Stimulated activated CD8-positive, alpha-beta memory T cell treated with anti-CD3 and anti-CD28 coated beads, Interleukin-7, amount 100 ng/mL, for 4 hours (primary cell): ENCODE data around the gene MSANTD1.
A peak's percentile ranks its signal among the peaks of the same experiment; 100 is the strongest.
"Not testable (repeated sequence)": the region's sequence is repeated elsewhere in the genome, so short reads cannot be mapped to it uniquely, and the experiment has no call there.

Experiments used
- DNase-seq, 2 donors: peaks; one replicate each; pipeline ENCODE4 v3.0.0-alpha.2; 2020; ENCODE audit warnings: low read depth in 2 of 2

Gene MSANTD1

DNA sequence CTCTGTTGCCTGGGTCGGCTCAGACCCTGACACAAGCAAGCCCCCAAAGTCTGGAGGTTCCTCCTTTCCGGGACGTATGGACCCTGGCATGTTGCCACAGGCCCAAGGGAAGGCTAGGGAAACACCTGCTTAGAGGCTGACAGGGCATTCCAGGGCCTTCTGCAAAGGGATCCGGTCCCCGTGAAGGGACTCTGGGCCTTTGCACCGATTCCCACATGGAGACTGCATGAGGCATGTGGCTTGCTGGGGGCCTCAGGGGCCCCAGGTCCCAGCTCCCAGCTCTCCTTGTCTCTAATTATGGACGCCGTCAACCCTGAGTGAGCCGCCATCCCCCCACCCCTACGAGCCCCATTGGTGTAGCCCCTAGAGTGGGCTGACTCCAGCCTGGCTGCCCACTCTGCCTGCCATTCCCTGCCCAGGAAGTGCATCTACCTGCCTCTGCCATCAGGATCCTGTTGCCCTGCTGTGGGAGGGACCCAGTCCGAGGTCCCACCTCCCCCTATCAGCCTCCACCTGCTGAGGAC, 39.7 kb downstream of the MSANTD1 start:
- no peak for DNase-seq

DNA sequence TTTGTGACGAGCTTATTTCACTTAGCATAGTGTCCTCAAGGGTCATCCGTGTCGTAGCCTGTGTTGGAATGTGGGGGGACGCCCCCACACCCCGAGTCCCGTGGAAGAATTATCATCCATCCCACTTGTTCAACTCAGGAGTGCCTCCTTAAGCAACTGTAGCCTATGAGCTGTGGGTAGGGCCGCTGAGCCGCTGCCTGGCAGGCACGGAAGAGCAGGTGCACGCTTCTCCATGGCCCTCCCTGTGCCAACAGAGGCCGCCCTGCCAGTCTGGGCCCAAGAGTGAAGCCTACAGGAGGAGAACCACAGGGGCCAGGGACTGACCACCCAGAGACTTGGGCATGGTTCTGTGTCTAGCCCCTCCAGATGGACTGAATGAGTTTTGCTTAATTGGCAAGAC, 41.5 kb downstream of the MSANTD1 start:
- DNase-seq, result no peak

DNA sequence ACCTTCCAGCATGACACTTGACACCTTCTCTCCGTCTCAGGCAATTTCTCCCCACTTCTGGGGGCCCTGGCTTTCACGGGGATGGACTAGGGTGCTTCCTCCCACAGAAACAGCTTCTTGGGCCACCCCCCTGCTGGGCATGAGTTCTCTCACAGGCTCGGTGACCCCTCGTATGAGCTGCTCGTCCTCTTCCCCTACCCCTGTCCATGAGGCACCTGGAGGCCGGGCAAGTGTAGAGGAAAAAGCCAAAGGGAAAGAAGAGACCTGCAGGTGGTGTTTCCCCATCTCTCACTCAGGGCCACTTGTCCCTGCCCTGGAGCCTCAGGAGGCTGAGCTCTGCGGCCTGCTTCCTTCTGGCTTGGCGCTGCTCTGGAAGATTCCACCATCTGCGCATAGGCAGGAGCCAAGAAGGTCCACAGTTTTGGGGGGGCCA, 41.9 kb downstream of the MSANTD1 start:
- DNase-seq, result no peak

DNA sequence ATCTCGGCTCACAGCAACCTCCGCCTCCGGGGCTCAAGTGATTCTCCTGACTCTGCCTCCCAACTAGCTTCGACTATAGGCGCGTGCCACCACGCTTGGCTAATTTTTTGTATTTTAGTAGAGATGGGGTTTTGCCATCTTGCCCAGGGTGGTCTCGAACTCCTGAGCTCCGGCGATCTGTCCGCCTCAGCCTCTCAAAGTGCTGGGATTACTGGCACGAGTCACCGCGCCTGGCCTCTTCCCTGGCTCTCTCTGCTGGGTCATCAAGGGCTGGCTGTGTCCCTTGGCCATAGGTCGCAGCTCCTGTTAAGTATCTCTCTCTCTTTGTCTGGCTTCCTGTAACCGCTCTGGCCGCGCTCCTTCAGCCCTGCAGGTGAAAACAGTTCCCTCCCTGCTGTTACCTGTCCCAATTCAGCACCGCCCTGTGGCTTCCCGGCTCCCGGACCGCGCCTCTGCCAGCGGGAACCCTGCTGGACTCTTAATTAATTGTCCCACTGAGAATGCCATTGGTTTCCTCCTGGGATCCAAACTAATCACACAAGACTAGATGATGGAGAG, 42.5 kb downstream of the MSANTD1 start:
- DNase-seq, result no peak

DNA sequence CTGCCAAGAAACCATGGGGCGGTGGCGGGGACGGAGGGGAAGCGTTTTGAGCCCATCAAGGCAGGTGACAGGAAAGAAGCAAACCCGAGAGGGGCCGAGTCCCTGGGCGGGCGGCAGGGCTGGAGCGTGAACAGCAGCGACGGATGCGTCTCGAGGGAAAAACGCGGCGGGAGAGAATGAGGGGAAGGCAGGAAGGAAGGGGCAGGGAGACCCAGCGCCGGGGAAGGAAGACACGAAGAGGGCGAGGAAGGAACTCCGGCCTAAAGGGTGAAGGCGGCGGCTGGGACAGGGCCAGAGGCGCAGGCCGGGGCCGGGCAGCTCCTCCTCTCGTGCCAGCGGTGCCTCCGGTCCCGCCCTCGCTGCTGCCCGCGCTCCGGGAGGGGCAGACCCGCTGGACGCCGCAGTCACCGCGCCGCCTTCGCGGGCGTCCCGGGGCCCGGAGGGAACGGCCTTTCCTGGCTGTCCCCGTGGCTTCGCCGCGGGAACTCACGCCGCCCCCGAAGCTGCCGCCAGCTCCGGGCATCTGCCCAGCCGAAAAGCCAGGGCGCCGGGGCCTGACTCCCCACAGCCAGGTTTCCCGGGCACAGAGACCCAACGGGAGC, 43.1 kb downstream of the MSANTD1 start:
- DNase-seq, result peak in 1 of 2 donors; percentile 17

DNA sequence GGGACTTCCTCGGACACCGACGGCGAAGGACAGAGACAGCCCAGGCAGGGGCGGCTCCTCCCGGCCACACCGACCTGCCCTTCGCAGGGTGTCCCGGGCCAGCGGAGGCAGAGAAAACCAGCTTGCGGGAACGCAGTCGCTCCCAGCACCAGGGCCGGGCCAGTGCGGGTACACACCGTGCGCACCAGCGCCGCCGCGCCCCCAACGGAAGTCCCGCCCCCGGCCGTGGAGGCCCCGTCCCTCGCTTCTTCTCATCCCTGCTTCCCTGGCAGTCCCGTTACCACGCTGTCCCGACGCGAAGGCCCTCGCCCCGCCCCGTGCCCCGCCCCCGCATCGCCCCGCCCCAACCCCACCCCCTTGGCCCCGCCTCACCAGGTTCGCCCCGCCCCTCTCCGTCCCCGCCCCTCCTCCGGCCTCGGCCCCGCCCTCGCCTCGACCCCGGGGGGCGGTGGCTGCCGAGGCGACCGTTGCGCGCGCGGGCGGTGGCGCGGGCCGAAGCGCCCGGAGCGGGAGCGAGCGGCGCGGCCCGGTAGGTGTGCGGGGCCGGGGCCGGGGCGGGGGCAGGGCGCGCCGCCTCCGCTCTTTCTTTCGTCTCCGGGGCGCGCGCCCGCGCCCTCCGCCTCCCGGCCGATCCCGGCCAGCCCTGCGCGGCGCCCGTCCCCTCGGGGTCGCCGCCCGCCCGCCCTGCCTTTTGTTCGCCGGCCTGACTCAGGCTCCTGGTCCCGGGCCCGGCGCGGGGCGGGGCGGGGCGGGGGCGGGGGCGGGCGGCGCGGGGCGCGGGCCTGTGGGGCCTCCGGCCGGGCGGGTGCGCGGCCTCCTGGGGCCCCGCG, 43.8 kb downstream of the MSANTD1 start, which contains the start of gene RGS12:
RGS12 (plus strand) TSS at position 451 of the 830 bp plus-strand sequence. CDS start 23,150 bp downstream, outside the sequence.
- peak; percentile 70 to 83 for DNase-seq

DNA sequence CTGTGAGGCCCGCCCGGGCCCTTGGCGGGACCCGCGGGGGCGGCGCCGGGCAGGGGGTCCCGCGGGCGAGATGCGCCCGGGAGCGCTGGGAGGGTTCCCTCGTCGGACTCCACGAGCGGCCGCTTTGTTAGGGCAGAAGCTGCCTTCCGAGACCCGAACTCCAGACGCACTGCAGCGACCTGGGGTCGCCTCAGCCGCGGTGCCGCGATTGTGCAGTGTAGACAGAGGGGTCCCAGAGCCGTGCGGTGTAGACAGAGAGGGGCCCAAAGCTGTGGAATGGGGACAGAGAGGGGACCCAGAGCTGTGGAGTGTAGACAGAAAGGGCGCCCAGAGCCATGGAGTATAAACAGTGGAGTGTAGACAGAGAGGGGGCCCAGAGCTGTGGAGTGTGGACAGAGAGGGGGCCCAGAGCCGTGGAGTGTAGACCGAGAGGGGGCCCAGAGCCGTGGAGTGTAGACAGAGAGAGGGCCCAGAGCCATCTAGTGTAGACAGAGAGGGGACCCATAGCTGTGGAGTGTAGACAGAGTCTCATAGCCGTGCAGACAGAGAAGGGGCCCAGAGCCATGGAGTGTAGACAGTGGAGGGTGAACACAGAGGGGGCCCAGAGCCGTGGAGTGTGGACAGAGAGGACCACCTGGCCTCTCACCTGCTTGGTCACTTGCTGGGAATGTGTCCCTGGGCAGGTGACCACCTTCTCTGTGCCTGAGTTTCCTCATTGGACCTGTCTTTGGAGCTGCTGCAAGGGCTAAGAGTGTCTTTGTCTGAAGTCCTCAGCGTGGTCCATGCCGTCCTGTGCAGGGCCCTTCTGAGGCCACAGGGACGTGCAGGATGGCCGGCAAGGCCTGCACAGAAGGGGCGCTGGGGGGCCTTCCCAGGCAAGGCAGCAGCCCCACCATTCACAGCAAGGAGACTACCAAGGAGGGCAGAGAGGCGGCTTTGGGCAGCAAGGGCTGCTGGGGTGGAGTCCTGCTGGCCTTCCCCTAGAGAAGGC, 44.7 kb downstream of the MSANTD1 start:
- no peak for DNase-seq

DNA sequence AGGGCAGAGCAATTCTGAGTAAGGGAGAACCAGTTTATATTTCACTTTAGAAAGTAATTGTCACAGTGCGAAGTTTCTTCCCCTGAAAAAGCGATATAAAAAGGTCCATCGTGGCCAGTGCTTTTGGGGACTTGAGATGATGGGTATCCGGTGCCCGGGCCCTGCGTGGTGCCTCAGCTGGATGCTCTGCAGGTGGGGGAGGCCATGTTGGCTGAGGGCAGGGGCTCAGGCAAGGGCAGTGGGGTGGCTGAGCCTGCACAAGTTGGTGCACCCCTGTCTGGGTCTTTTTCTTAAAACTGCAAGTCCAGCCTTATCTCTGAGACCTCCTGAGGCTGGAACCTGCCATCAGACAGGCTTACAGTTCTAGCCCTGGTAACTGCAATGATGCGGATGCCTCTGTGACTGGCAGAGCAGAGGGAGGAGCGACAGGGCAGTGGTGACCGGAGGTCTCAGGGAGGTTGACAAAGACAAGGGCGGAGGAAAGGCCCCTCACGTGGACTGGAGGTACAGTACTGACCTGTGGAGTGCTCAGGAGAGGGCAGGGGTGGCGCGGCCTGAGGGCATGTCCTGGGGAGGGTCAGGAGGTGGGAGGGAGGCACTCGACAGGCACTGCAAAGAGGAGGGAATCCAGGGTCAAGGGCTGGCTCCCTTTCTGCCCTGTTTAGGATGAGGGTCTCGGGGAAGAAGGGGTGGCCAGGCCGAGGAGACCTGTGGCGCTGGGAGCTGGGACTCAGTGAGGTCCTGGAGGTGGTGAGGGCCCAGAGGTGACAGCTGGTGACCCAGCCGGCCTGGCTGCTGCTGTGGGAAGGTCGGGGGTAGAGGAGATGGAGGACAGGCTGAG, 45.7 kb downstream of the MSANTD1 start:
- DNase-seq, result no peak

DNA sequence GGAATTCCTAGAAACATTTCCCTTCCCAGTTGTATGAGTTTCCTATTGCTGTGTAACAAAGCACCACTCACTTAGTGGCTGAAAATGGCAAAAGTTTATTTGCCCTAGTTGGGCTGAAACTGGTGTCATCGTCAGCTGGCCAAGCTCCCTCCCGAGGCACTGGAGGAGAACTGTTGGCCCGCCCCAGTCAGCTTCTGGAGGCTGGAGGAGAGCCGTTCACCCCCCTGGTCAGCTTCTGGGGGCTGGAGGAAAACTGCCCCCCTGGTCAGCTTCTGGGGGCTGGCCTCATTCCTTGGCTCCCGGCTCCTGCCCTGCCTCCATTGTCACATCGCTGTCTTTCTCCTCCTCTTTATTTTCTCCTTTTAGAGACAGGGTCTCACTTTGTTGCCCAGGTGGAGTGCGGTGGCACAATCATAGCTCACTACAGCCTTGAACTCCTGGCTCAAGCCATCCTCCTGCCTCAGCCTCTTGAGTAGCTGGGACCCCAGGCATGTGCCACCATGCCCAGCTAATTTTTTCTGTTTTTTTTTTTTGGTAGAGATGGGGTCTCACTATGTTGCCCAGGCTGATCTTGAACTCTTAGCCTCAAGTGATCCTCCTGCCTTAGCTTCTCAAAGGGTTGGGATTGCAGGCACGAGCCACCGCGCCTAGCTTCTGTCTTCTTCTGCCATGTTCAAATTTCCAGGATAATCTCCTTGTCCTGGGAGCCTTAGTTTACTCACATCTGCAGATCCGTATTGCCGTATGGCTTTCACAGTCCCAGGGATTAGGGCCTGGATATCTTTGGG, 47.1 kb downstream of the MSANTD1 start:
- no peak for DNase-seq

DNA sequence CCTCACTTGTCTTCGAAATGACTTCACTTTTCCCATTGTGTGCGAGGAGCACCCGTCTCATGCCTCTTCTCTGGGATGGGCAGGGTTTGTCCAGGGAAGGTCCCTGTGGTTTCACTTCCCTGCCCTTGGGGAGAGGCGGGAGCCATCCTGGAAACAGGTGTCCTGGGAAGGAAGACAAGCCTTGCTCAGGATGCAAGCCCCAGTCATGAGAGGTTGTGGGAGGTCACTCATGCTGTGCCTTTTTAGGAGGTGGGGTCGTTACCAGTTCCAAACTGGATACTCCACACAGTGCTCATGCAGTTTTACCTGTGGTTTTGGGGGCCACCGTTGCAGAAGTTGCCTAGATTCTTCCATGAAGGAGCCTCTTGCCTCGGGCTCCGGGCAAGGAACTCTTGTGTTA, 47.7 kb downstream of the MSANTD1 start:
- DNase-seq, result no peak

DNA sequence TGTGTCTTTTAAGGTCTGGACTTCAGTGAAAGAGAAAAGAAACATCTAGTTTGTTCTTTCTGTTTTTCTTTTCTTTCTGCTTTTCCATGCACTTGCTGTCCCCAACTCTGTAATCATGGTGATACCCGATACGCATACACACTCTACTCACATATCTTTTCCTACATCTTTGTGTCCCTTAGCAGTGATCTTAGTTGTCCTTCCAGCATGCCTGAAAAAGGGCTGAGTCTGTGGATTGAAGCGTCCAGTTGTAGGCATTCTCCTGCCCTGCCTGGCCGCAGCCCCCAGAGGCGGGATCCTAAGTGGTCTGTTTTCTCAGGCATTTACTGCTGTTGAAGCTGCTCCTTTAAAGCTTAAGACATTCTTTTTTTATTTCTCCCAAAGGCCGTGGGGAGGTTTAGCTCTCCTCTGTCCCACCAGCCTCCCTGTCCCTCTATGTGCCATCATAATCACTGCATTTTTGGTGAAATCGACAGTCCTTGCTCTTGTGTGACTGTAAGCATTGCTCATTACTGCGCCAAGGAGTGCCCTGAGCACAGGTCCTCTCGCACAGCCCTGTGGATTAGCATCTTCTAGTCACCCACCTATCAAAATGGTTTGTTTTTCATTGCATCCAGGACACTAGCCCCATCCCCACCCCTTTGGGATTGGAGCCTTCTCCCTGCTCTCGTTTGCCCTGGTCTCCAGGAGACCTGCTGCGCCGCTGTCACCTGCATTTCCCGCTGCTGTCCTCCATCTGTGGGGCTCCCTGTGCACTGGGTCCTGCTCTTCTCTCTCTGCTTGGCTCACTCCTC, 48.3 kb downstream of the MSANTD1 start:
- no peak for DNase-seq

DNA sequence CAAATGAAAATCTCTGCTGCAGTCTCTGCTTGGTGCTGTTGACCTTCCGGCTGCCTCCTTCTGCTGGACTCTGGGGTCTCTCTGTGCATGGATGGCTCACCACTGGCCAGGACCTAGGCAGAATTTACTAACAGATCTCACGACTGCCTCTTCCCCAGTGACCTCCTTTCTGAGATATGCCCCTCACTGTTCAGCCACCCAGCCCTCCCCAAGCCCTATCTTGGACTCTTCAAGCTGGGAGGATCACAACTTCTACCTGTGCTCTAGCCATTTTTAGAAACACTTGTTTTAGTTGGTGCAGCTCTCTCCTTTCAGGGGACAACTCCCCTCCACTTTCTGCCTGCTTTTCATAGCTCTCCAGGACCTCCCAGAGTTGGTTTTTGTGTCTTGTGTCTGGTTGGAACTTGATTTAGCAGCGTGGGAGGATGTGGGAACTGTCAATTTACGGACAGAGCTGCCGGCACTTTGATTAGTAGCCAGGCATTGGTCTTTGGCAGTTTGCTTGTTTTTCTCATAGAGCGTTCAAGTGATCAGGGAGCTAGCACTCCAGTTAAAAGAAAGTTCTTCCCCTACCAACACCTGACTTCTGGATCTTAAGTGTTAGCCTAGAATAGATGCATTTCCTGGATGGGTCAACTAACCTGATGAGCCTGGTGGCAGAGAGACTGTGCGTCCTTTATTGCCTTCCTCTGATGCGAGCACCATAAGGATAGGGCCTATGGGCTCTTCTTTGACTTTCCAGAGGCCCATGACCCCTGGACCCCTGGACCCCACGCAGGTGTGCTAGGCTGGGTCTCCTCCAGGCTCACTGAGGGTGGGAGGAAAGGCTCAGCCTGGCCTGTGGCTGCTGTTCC, 50.4 kb downstream of the MSANTD1 start:
- no peak for DNase-seq

DNA sequence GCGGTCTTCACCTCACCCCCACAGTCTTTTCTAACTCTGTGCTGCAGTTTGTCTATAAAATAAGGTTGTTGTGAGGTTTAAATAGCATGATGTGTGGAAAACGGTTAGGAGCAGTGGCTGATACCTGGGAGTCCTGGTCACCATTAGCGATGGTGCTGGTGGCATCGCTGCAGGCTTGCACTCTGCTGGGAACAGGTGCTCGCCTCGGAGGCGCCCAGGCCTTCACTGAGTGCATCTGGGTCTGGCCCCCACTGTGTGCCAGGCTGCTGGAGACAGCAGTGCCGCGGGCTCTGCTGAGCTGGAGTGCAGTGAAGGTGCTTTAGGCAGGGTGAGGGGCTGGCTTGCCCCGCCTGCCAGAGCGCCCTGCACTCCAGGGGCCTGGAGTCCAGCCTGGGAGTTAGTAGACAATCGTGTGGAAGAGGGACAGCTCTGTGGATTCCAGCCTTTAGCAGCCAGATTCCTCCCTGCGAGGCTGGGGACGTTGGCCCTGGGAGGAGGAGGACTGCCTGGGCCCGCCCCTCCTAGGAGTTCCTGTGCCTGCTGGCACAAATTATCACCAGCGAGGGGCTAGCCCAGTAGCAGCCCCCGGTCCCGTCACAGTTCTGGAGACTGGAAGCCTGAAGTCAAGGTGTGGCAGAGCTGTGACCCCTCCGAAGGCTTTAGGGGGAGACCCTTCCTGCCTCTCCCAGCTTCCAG, 51.2 kb downstream of the MSANTD1 start:
- no peak for DNase-seq

DNA sequence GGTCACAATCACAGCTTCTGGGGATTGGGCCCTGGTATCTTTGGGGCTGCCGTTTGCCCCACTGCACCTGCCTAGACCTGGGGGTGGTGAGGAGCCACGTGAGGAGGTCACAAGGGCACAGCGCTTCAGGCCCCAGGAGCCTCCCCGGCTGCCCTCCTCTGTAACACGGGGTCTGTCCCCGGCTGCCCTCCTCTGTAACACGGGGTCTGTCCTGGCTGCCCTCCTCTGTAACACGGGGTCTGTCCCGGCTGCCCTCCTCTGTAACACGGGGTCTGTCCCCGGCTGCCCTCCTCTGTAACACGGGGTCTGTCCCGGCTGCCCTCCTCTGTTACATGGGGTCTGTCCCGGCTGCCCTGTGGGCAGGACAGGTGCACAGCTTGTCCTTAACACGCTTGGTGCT, 51.9 kb downstream of the MSANTD1 start:
- DNase-seq, result not testable (repeated sequence)

DNA sequence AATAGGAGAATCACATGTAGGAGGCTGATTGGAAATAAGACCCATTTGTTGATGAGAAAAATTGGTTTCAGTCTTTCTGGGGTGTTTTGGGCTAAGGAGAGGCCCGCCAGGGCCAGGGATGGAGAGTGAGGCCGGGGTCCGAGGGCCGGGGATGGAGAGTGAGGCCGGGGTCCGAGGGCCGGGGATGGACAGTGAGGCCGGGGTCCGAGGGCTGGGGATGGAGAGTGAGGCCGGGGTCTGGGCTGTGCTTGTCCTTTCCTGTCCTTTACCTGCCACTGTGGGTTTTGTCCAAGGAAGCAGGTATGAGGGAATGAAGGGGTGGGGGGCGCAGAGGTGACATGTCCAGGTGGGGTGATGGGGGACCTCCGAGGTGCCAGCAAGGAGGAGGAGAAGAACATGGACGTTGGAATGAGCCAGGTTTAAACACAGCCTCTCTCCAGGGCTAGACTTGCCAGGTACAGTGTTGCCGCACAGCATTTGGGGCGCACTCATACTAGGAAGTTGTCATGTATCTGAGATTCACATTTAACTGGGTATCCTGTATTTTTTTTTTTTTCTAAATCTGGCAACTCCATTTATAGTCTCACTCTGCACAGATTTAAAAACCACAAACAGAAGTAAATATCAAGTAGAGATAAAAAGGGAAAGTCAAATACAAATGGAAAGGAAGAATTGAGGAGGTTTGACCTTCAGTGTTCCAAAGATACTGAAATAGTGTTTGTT, 52.7 kb downstream of the MSANTD1 start:
- no peak for DNase-seq

DNA sequence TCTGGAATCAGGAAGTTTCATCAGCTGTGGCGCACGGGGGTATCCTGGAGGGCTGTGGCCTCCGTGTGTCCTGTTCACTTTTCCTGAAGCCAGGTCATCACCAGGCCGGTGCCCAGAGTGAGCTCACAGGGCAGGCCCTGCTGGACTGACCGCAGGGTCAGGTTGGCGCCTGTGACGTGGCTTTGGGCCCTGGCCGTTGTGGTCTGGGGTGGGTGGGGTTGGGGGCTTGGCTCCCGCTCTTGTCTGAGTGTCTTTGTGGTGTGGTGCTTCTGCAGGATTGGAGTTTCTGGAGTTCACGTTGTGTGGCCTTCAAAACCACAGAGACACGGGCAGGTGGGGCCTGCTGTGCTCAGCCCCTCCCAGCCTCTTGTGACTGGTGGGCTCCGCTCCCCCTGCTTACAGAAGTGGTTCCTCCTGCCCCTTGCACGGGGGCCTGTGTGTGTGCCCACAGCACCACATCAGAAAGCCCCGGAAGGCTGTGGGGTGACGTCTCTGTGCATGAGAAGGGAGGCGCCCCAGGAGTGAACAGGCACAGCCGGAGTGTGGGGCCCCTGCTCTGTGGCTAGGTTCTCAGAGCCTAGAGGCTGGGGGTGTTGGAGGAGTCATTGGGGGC, 53.3 kb downstream of the MSANTD1 start:
- peak; percentile 58 to 68 for DNase-seq
